ENCODE measurements around the gene MDFIC.

DNA sequence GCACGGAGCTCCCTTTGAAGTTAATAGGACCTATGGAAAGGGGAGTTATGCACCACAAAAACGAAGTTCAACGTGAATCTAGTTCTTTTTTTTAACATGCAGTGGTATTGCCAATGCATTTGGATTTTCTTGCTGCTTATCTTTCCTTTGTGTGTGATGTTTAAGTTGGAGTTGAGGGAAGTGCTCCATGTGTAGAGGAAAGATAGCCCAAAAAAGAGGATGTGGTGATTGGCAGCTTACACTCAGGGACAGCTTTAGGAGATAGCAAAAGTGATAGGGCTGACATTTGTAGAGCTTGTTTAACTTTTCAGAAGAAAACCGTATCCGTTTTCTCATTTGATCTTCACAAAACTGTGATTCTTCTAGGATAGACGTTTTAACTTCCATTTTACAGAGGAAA, 101.3 kb downstream of the MDFIC start:
- TF ChIP-seq, protein P1, sequence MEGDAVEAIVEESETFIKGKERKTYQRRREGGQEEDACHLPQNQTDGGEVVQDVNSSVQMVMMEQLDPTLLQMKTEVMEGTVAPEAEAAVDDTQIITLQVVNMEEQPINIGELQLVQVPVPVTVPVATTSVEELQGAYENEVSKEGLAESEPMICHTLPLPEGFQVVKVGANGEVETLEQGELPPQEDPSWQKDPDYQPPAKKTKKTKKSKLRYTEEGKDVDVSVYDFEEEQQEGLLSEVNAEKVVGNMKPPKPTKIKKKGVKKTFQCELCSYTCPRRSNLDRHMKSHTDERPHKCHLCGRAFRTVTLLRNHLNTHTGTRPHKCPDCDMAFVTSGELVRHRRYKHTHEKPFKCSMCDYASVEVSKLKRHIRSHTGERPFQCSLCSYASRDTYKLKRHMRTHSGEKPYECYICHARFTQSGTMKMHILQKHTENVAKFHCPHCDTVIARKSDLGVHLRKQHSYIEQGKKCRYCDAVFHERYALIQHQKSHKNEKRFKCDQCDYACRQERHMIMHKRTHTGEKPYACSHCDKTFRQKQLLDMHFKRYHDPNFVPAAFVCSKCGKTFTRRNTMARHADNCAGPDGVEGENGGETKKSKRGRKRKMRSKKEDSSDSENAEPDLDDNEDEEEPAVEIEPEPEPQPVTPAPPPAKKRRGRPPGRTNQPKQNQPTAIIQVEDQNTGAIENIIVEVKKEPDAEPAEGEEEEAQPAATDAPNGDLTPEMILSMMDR (optimal IDR thresholded peaks at IDR 0.05 in 1 of 3, IDR thresholded peaks at IDR 0.05 in 1 of 3, conservative IDR thresholded peaks at IDR 0.05 in 1 of 3; ENCODE audit: extremely low read depth in 1 of 3, insufficient read depth in 2 of 3, low read length in 3 of 3) = no peak
- TF ChIP-seq EZH2 (IDR thresholded peaks at IDR 0.05; ENCODE audit: low read length) = no peak

All from keratinocyte (primary cell).